GM10266 (cell line): Measurements from ENCODE around the gene PC.

ENCODE experiments used
- DNase-seq: peaks from one replicate; pipeline ENCODE4 v3.0.0; 2012; ENCODE audit errors: extremely low spot score
- TF ChIP-seq, protein P1 (sequence below): IDR thresholded peaks from 2 replicates; pipeline ENCODE4 v1.5.1; 2012; ENCODE audit warnings: mild to moderate bottlenecking, low read depth; ENCODE audit not compliant: control insufficient read depth, insufficient read depth; ENCODE audit errors: missing control alignments

Gene PC

DNA sequence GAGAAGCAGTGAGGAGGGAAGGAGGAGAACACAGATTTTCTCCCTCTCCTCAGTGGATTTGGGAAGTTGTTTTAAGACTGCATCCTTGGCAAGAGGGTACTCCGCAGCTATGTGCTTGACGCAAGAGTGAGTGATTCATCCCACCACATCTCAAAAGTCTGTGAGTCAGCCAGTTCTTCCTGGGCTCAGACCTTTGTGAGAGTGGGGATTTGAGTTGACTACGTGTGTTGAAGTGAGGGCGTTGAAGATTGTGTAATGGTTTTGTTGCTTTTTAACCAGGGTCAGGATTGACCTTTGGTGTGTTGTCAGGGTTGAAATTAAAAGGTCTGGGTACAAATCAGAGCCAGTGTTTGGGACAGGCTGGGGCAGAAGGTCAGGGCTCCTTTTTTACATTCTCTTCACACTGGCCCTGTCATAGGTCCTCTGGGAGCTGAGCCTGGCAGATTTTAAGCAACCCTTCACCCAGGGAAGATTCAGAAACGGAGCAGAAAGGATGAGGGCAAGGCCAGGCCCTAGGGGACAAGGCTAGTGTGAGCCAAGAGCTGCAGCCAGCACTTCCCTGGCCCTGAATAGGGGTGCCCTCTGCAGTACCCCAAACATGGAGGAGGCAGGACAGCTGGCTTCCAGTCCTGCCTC lies 12.7 kb upstream of the PC start:
- no peak for DNase-seq
- TF ChIP-seq, protein P1, sequence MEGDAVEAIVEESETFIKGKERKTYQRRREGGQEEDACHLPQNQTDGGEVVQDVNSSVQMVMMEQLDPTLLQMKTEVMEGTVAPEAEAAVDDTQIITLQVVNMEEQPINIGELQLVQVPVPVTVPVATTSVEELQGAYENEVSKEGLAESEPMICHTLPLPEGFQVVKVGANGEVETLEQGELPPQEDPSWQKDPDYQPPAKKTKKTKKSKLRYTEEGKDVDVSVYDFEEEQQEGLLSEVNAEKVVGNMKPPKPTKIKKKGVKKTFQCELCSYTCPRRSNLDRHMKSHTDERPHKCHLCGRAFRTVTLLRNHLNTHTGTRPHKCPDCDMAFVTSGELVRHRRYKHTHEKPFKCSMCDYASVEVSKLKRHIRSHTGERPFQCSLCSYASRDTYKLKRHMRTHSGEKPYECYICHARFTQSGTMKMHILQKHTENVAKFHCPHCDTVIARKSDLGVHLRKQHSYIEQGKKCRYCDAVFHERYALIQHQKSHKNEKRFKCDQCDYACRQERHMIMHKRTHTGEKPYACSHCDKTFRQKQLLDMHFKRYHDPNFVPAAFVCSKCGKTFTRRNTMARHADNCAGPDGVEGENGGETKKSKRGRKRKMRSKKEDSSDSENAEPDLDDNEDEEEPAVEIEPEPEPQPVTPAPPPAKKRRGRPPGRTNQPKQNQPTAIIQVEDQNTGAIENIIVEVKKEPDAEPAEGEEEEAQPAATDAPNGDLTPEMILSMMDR, result no peak

DNA sequence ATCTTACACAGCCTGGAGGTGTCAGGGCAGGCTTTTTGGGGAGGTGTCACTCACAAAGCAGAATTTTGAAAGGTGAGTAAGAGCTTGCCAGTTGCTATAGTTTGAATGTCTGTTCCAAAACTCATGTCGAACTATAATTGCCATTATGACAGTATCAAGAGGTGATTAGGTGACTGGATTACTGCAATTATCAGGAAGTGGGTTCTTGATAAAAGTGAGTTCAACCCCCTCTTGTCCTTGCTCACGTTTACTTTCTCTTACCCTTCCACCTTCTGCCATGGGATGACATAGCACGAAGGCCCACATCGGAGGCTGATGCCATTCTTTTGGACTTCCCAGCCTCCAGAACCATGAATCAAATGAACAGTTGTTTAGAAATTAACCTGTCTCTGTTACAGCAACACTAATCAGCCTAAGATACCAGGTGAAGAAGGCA lies 12.2 kb upstream of the PC start:
- DNase-seq, result no peak
- TF ChIP-seq, protein P1, result no peak

DNA sequence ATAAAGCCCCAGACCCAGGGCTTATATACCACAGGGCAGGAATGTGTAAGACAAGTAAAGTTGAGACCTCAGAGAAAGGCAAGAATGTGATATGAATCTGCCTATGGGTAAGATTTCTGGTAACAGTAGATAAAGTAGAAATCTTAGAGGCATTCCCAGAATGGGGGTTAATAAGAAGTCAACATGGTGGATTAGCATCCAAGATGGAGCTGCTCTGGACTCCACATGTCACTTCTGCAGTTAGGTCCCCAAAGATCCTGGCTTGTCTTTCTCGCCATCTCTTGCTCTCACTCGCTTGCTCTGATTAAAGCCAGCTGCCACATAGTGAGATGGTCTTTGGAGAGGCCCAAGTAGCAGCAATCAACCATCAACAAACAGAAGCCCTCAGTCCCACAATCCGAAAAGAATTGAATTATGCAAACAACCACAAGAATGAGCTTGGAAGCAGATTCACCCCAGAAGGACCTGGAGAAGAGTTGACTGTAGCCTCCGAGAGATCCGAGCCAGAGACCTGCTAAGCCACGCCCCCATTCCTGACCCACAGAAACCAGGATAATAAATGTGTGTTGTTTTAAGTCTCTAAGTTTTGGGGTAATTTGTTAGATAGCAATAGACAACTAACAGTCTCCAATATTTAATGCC lies 11.5 kb upstream of the PC start:
- TF ChIP-seq, protein P1, result no peak
- no peak for DNase-seq

DNA sequence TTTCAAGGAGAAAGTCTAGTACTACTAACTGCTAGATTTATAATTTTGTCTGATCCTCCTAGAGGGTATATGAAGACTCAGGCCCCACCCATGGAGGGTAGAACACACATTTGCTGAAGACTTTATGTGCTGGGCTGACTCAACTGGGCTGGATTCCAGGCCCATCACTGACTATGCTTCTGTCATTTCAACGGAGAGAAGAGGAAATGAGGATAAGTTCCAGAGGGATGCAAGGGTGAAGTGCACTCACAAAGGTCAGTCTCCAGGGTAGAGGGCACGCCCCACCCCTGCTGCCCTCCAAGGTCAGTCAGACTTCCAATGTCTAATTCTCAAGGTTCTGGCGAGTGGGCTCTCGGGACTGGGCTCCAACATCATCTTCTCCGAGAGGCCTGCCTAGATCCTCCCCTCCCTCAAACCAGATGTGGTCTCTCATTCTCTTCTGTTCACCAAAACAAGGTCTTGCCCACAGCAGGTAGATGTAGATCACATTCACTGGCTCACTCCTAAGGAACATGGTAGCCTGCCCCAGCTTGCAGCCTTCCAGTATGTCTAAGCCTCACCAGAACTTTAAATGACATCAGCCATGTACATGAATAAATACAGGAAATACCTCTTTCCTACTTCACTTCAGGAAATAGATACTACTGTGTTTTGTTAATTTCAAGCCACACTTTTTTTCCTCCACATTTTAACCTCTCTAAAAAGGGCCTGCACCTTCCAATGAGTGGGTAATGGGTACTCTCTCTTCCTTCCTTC lies 9.7 kb upstream of the PC start:
- no peak for DNase-seq
- TF ChIP-seq, protein P1, result no peak

DNA sequence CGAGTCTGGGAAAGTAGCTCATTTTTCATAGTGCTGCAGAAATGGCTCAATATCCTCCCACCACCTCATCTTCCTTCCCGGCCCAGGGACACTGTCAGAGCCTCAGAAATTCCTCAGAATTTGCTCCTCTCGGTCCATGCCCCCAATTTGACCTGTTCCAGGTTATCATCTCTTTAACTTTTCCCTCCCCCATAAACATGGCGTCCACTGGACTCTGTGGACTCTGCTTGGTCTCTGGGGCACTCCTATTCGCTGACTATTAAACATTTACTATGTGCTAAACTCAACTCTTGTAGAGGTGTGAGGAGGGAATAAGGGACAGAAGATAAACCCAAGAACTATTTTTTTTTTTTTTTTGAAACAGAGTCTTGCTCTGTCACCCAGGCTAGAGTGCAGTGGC lies 8.2 kb upstream of the PC start:
- TF ChIP-seq, protein P1, result no peak
- DNase-seq, result no peak

DNA sequence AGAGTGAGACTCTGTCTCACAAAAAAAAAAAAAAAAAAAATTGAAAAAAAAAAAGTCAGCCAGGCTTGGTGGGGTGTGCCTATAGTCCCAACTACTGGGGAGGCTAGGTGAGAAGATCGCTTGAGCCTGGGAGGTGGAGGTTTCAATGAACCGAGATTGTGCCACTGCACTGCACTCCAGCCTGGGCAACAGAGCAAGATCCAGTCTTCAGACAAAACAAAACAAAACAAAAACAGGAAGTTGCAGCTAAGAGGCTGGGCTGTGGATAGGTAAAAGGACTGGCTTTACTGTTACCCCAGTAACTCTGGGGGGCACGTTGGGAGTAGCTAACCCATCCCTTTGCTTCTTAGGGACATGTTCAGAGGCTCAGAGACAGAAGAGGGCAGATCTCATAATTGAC lies 6.3 kb upstream of the PC start:
- TF ChIP-seq, protein P1, result no peak
- no peak for DNase-seq

DNA sequence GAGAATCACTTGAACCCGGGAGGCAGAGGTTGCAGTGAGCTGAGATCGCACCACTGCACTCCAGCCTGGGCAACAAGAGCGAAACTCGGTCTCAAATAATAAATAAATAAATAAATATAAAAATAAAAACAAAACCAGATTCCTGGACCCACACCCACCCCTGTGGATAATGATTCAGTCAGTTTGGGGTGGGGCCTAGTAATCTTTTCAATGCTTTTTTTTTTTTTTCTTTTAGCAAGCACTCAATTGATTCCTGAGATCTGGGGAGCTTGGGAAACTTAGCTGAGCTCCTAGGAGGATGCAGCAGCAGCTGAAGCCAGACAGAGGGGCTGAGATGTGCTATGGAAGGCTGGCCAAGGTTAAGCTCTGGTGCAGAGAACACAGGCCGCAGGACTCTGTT lies 4.6 kb upstream of the PC start:
- TF ChIP-seq, protein P1, result no peak
- no peak for DNase-seq
